GM12878 (cell line): ENCODE data around the gene KLHDC1. TPM values are rescaled to one million over a fixed set of nuclear protein-coding genes. Genes with fewer than 3 reads are reported as not detected.

Experiments
- EZH2 ChIP-seq: IDR thresholded peaks from 2 replicates; pipeline ENCODE4 v1.6.1; 2012; ENCODE audit warnings: low read depth, mild to moderate bottlenecking, control low read depth, inconsistent platforms, low read length, borderline replicate concordance; ENCODE audit not compliant: control insufficient read depth
- LARP7 ChIP-seq: fragments of 450-650 bp; IDR thresholded peaks from 2 replicates; pipeline ENCODE4 v1.6.1; 2017; ENCODE audit warnings: mild to moderate bottlenecking
- NFYA ChIP-seq: IDR thresholded peaks from 2 replicates; pipeline ENCODE4 v1.6.1; 2011; ENCODE audit warnings: low read depth, mild to moderate bottlenecking, low read length, improper control_type of control experiment, borderline replicate concordance
- POU2F2 ChIP-seq: IDR thresholded peaks from 3 replicates; pipeline ENCODE4 v1.6.1; 2011; ENCODE audit warnings: low read depth, mild to moderate bottlenecking, low read length, borderline replicate concordance
- STAT3 ChIP-seq: IDR thresholded peaks from 2 replicates; pipeline ENCODE4 v1.6.1; 2011; ENCODE audit warnings: low read depth, low read length, improper control_type of control experiment
- TBL1XR1 ChIP-seq: IDR thresholded peaks from 2 replicates; pipeline ENCODE4 v1.6.1; 2012; ENCODE audit warnings: low read depth, low read length, improper control_type of control experiment
- ZSCAN29 ChIP-seq: fragments of 450-650 bp; IDR thresholded peaks from 2 replicates; pipeline ENCODE4 v1.6.1; 2017; ENCODE audit warnings: mild to moderate bottlenecking, moderate library complexity
- polyA plus RNA-seq, 11 experiments: library from polyadenylated mRNA; depleted of rRNA in 4 of 11; unstranded in 6 of 11; stranded (reverse) in 5 of 11; fragments of >200 nt; fragmentation: Nextera tagmentation in 4 of 11; fragmentation: Illumina TruSeq in 1 of 11; extraction: Ambion mirVana in 4 of 11; extraction: Trizol in 1 of 11; gene quantifications; 1 replicate in 1 of 11; 2 replicates in 10 of 11; pipeline versions ENCODE4 v1.2.1 to v1.2.3, GENCODE V29; 2011 to 2016; ENCODE audit warnings: inconsistent platforms in 2 of 11, missing spikeins in 2 of 11, low read depth in 1 of 11
- total RNA-seq, 4 experiments: library from RNA; depleted of rRNA in 3 of 4; stranded (reverse); fragments of >200 nt in 3 of 4; fragmentation: Illumina TruSeq in 1 of 4; extraction: Trizol in 1 of 4; gene quantifications; 2 replicates each; pipeline versions ENCODE4 v1.2.1 to v1.2.3, GENCODE V29; 2013 to 2021
- TF ChIP-seq, protein P1 (sequence below): IDR thresholded peaks from 2 replicates; pipeline ENCODE4 v1.6.1; 2012; ENCODE audit warnings: improper control_type of control experiment, low read depth, low read length; ENCODE audit not compliant: insufficient replicate concordance

KLHDC1 gene
- total and polyA plus RNA-seq, 10 of the 15 experiments (the other 5 are each of a cell fraction or from before 2014, with no cell fraction given) = 0.22 to 0.98 (median 0.55) TPM

DNA sequence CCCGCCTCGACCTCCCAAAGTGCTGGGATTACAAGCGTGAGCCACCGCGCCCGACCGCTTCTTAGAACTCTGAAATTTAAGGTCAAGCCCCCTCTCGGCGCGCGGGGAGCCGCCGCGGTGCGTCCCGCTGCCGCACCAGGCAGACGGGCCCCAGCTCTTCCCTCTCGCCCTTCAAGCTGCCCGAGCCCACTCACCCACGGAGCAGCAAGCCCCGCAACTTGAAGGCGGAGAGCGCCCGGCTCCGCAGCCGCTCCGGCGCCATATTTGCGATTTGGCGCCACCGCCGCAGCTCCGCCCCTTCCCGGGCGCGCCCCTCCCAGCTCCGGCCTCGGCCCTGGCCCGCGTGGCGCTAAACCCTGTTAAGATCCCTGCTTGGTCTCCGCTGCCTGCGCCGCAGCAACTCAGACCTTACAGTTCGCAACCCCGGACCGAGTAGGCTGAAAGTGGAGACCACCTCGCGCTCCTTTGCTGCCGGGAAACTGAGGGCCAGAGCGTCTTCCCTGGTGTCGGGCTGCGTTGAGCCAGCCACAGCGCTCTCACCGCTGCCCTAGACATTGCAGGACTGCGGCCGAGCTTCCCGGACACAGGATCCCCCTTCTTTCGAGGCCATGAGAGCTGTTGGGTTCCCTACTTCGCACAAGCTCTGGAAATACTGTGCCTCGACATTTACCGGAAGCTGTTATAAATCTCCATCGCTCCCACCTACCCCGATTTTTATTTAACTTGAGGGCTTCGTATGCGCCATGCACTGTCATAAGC is 4.8 kb upstream of the KLHDC1 start, which contains the start of gene POLE2 (continued):
- TF ChIP-seq, protein P1, sequence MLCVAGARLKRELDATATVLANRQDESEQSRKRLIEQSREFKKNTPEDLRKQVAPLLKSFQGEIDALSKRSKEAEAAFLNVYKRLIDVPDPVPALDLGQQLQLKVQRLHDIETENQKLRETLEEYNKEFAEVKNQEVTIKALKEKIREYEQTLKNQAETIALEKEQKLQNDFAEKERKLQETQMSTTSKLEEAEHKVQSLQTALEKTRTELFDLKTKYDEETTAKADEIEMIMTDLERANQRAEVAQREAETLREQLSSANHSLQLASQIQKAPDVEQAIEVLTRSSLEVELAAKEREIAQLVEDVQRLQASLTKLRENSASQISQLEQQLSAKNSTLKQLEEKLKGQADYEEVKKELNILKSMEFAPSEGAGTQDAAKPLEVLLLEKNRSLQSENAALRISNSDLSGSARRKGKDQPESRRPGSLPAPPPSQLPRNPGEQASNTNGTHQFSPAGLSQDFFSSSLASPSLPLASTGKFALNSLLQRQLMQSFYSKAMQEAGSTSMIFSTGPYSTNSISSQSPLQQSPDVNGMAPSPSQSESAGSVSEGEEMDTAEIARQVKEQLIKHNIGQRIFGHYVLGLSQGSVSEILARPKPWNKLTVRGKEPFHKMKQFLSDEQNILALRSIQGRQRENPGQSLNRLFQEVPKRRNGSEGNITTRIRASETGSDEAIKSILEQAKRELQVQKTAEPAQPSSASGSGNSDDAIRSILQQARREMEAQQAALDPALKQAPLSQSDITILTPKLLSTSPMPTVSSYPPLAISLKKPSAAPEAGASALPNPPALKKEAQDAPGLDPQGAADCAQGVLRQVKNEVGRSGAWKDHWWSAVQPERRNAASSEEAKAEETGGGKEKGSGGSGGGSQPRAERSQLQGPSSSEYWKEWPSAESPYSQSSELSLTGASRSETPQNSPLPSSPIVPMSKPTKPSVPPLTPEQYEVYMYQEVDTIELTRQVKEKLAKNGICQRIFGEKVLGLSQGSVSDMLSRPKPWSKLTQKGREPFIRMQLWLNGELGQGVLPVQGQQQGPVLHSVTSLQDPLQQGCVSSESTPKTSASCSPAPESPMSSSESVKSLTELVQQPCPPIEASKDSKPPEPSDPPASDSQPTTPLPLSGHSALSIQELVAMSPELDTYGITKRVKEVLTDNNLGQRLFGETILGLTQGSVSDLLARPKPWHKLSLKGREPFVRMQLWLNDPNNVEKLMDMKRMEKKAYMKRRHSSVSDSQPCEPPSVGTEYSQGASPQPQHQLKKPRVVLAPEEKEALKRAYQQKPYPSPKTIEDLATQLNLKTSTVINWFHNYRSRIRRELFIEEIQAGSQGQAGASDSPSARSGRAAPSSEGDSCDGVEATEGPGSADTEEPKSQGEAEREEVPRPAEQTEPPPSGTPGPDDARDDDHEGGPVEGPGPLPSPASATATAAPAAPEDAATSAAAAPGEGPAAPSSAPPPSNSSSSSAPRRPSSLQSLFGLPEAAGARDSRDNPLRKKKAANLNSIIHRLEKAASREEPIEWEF = no peak
- TF ChIP-seq EZH2 (no peak), STAT3 (no peak), ZSCAN29 (no peak), NFYA (no peak), POU2F2 (peak; percentile 69; the same call in 2 of the 3 replicates), TBL1XR1 (no peak), LARP7 (peak; percentile 43; the same call in 1 of the 2 replicates)
